H7 (cell line): ENCODE measurements around the gene PCYT2. TPM values are rescaled to one million over a fixed set of nuclear protein-coding genes. Genes with fewer than 3 reads are reported as not detected.

Source experiments
- DNase-seq: peaks from one replicate; pipeline ENCODE4 v3.0.0; 2012
- H3K27me3 ChIP-seq: 2 replicates; pipeline ENCODE4 v1.6.0; 2011; ENCODE audit warnings: mild to moderate bottlenecking, low read length; ENCODE audit not compliant: control insufficient read depth, insufficient read depth
- H3K36me3 ChIP-seq: replicated peaks from 2 replicates; pipeline ENCODE4 v1.5.1; 2011; ENCODE audit warnings: low read length; ENCODE audit not compliant: control insufficient read depth, insufficient read depth
- H3K4me3 ChIP-seq: 2 replicates; pipeline ENCODE4 v1.5.1; 2011; ENCODE audit warnings: low read depth, mild to moderate bottlenecking, control low read depth, low read length, moderate library complexity; ENCODE audit not compliant: insufficient read depth
- total RNA-seq: library from RNA; depleted of rRNA; stranded (reverse); fragments of >200 nt; shearing (Covaris generic); gene quantifications from 2 replicates; pipeline ENCODE4 v1.2.3, GENCODE V29; 2014

Gene PCYT2
- total RNA-seq, 1 experiment from 2014 or later: 37.0 TPM

- no peak for DNase-seq
- Histone ChIP-seq H3K4me3 (no peak overlapping the region), H3K36me3 (peaks cover 12% of the 10 kb centered on the region), H3K27me3 (no peaks in the 10 kb centered on the region; the same call in 1 of the 2 replicates)
These were observed 23.0 kb upstream of the PCYT2 start for GRCh38 chr17:81934098-81934757.

- Histone ChIP-seq H3K27me3 (peaks cover 8% of the 10 kb centered on the region), H3K36me3 (peaks cover 12% of the 10 kb centered on the region), H3K4me3 (no peak overlapping the region)
- DNase-seq: no peak
These were observed 22.0 kb upstream of the PCYT2 start for GRCh38 chr17:81933178-81933699.

DNA sequence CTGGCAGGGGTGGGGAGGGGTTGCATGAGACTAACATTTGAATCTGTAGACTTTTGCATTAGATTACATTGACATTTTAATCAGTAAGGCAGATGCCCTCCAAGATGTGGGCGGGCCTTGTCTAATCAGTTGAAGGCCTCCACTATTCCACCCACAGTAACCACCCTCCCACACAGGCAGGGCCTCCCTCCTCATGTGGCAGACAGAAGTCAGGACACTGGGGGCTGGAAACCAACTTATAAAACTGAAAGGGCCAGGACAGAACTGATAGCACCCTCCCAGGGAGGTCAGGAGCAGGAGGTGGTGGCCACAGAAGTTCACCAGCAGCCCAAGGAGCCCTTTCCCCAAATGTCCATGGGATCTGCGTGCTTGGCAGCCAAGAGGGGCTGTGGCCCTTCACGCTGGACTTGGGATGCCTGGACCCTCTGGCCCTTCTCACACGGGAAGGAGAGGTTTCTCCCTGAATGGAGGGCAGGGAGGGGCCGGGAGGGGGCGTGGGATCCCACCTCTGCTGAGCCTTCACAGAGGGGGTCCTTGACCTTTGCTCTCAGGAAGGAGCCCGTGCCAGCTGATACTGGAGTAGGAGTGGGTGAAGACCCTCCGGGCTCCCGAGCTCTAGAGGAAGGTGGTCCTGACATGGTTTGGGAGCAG, 21.3 kb upstream of the PCYT2 start:
- Histone ChIP-seq H3K36me3 (peaks cover 12% of the 10 kb centered on the region), H3K4me3 (no peak overlapping the region), H3K27me3 (peaks cover 10% of the 10 kb centered on the region)
- no peak for DNase-seq

DNA sequence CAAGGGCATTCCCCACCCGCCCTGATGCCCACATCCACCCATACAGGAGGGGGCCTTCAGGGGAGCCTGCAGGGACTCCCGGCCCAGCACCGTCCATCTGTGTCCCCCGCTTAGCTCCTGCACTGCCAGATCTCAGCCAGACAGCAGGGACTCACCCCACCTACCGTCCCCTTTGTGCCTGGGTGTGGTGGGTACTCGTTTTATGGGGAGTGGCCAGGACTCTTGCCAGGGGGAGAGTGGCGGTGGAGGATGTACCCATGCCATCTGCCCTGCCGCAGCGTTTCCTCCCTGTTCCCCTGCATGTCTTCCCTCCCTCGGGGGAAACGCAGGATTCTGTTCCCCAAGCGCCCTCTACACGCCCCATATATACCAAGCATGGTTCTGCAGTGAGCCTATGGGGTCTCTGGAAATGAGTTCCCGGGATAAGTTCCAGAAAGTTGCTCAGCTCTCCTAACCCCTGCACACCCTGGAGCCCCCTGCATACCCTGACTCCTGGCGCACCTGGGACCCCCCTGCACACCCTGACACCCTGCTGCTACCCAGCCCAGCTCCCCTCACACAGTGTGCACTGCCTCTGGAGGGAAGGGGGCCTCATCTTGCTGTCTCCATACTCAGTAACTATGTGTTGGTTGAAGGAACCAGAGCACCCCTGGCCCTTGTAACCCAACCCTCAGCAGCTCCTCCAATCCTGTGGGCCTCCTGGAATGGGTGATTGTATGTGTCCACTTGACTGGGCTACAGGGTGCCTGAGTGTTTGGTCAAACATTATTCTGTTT, 20.5 kb upstream of the PCYT2 start:
- no peak for DNase-seq
- H3K27me3 ChIP-seq: peaks cover 10% of the 10 kb centered on the region

DNA sequence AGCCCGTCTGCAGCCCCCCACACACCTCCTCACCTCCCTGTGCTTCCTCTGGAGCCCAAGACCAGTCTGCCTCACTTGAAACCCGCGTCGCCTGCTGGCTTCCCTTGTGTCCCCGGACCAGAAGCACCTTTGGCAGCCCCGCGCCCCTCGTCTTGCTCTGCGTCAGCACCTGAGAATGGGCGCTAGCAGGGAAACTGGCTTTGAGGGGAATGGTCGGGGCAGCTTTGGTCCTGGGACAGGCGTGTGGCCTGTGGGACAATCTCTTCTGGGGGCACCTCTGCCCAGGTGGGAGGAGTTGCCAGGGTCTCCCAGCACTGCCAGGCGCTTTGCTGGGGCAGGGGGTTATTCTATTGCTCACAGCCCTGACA, 20.0 kb upstream of the PCYT2 start:
- peaks cover 12% of the 10 kb centered on the region for H3K36me3 ChIP-seq
- peaks cover 10% of the 10 kb centered on the region for H3K27me3 ChIP-seq
- H3K4me3 ChIP-seq: no peak overlapping the region
- no peak for DNase-seq

More for the DNA sequence above, 20.5 kb upstream of the PCYT2 start:
- peaks cover 12% of the 10 kb centered on the region for H3K36me3 ChIP-seq
- H3K4me3 ChIP-seq: no peak overlapping the region

DNA sequence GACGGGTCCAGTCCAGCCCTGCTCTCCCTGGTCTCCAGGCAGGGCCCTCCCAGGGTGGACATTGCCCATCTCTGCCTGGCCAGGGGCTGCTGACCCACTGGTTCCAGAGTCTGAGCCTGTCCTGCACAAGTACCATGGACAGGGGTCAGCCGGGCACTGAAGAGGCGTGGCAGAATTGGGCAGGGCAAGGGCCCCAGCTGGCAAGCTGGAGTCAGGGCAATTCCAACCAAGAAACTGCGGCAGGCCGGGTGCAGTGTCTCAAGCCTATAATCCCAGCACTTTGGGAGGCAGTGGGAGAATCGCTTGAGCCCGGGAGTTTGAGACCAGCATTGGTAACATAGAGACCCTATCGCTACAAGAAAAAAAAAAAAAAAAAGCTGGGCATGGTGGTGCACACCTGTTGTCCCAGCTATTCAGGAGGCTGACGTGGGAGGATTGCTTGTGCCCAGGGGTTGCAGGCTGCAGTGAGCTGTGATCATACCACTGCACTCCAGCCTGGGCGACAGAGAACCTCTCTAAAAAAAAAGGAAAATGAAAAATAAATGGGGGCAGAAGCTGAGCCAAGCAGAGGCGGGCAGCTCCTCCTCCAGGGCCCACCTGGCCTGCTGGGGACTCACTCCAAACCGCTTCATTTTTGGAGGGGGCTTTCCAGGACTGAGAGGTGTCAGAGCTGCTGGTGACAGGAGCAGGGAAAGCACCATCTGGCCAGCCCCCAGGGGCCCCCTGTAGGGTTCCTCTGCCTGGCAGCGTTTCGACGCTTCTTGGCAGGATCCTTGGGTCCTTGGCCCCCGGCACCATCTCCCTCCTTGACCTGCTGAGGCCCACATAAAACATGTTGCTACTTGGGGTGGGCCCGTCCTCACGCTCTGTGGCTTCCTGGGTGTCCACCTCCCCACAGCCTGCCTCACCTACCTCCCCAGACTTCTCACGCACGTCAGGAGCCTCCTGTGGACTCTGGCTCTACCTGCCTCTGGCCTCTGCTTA, 19.2 kb upstream of the PCYT2 start:
- Histone ChIP-seq H3K36me3 (peaks cover 12% of the 10 kb centered on the region), H3K27me3 (peaks cover 10% of the 10 kb centered on the region), H3K4me3 (no peak overlapping the region)
- no peak for DNase-seq

GRCh38 chr17:81929253-81930141, 18.3 kb upstream of the PCYT2 start:
- Histone ChIP-seq H3K27me3 (peaks cover 10% of the 10 kb centered on the region), H3K36me3 (peaks cover 6% of the 10 kb centered on the region), H3K4me3 (no peak overlapping the region)
- DNase-seq: no peak

DNA sequence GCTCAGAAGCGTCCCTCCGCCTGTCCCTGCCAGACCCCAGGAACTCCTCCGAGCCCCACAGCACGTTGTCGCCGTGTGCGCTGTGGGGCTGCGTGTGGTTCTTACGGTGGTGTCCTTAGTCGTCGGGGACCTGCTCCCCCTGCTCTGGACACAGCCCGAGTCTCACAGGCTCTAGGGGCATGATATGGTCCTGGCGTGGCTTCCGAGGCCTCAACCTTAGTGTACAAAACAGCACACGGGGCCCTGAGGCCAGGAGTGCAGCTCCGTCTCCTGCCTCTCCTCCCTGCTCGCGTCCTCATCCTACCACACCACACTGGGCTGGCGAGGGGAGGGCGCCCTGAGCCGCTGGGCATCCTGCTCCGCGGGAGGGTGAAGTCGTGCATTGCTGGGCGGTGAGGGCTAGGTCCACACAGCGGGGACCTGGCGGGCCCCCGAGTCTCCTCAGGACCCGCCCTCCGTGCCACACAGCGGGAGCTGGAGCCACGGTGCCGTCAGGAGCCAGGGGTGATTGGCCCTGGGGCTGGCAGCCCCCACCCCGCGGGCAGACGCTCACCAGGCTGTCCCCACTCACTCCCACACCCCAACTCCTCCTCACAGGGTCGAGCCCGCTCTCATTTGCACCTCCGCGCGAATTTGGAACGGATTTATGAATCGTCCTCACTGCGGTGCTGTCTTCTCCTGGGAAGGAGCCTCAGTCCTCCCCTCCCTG, 17.5 kb upstream of the PCYT2 start:
- H3K36me3 ChIP-seq: peaks cover 3% of the 10 kb centered on the region; the same call in 1 of the 2 replicates
- peak; percentile 79 for DNase-seq
- H3K27me3 ChIP-seq: peaks cover 10% of the 10 kb centered on the region
- H3K4me3 ChIP-seq: peak overlapping the region; percentile 68

DNA sequence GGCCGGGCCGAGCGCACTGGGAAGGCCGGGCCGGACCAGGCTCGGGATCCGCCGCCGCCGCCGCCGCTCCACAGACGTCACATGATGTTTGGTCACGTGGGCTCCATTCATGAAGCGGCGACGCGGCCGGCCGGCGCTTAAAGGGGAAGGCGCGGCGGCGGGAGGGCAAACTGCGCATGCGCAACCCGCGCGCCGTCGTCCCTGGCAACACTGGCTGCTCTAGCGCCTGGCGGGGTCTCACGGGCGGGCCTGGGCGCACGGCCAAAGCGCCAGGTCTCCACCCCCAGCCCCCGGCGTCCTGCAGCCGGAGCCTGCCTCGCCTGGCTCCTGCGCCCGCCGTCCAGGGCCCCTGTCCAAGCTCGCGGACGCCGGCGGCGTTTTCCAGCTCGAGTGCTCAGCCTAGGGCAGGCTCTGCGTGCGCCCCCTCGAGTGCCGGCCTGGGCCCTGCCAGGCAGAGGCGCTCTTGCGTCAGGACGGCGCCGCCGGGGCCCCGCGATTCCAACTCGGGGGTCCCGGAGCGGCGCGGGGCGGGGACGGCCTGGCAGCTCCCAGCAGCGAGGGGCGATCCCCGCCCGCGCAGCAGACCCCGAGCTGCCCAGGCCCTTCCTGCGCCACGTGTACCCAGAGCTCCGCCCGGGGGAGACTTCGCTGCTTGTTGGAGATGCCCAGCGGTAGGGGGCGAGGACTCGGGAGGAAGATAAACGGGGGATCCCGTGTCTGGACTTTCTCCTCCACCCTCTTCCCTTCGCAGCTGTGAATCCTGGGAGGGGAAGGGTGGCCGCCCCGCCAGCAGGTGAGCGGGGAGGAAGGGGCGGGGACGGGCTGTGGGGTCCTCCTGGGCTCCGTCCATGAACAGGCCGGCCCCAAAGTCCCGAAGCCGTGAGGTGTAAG, 16.7 kb upstream of the PCYT2 start, which contains the start of gene MAFG:
MAFG (minus strand) TSS at position 83 of the 891 bp plus-strand sequence. CDS start 4,550 bp downstream, outside the sequence.
- peak; percentile 99 for DNase-seq
- H3K36me3 ChIP-seq: no peaks in the 10 kb centered on the region
- peaks cover 10% of the 10 kb centered on the region for H3K27me3 ChIP-seq
- peak within 1 kb of the TSS; percentile 68 for H3K4me3 ChIP-seq

DNA sequence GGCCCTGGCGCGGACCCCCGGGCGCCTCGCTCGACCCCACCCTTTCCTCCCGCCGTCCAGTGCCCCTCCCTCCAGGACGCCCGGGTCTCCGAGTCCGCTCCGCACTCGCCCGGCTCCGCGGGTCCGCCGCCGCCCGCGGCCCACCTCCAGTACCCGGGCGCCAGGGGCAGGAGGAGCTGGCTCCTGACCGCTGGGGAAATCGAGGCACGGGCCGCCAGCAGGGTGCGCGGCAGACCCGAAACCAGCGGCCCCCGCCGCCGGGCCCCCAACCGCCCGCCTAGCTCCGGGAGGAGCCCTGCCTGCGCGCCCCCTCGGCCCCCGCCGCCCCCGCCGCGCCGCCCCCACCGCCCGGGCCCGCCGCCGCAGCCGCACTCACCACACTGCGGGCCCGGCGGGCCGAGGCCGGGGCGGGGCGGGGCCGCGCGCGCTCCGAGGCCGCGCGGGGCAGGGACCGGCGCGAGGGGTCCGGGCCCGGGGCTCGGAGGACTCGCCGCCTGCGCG, 16.0 kb upstream of the PCYT2 start:
- no peaks in the 10 kb centered on the region for H3K36me3 ChIP-seq
- no peak for DNase-seq
- H3K27me3 ChIP-seq: peaks cover 10% of the 10 kb centered on the region
- peak overlapping the region; percentile 67 for H3K4me3 ChIP-seq

DNA sequence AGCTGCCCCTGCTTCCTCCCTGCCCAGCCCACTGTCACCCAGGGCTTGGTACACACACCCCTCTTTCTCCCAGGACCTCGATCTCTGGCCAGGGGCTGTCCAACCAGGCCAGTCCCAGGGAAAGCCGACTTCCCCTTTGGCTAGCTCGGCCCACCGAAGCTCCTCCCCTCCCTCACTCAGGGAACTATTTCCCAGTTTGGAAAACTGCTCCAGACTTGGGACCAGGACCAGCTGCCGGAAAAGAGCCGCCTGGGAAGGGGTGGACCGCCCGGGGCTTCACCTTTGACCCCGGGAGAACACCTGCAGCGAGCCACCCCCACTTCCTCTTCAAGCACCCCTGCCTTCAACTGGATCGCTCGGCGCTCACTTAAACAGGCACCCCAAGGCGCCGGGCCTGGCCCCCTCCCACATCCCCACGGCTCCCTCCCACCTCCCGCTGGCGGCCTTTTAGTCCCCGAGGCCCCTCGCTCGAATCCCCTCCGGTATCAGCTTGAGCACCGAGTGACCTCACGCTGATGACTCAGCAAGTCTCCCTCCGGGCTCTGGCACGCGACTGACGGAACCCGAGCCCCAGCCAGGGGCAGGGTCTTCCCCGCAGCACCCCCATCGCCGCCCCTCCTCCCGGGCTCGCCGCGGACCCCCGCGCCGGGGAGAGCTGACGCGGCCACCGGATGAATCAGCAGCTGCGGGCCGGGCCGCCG, 15.4 kb upstream of the PCYT2 start:
- H3K4me3 ChIP-seq: peak overlapping the region; percentile 67
- peaks cover 2% of the 10 kb centered on the region for H3K36me3 ChIP-seq
- peak; percentile 94 for DNase-seq
- peaks cover 10% of the 10 kb centered on the region for H3K27me3 ChIP-seq
